Dedifferentiated amniotic fluid mesenchymal stem cell (primary cell): ENCODE measurements around the gene AHNAK2.

Experiments used
- DNase-seq: peaks from one replicate; pipeline ENCODE4 v3.0.0-alpha.2; 2016; ENCODE audit errors: extremely low spot score

AHNAK2 gene

DNA sequence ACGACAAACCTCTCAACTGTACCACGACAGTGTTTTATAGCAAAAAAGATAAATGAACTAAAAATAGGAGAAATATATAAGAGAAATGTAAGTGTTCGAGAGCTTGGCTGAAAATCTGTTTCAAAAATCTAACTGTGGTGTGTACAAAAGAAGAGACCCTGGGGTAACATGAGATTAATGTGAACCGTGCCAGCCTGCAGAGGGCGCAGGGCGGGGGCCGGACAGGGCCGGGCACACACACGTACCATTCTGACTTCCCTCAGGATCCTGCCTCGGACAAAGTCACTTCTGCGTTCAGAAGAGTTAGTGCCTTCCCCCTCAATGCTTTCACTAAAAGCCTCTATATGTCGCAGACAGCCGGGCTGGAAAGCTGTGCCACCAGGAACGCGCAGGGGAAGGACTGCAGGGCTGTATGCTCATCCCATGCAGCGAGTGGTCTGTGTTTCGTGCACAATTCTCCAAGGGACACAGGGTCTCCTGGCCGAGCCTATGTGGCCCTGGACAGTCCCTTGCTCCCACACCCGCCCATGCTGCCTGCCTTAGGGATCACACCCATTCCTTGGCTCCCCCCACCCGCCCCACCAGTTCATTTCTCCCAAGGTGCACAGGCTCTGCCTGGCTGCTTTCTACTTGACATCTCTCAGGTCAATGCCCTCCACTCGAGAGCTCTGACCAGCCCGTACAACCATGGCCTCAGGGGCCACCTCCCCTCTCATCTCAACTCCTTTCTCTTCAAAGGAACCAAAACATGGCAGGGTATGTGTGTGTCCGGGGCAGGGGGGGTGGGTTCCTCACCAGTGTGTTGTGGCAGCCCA, 34.2 kb upstream of the AHNAK2 start:
- no peak for DNase-seq

DNA sequence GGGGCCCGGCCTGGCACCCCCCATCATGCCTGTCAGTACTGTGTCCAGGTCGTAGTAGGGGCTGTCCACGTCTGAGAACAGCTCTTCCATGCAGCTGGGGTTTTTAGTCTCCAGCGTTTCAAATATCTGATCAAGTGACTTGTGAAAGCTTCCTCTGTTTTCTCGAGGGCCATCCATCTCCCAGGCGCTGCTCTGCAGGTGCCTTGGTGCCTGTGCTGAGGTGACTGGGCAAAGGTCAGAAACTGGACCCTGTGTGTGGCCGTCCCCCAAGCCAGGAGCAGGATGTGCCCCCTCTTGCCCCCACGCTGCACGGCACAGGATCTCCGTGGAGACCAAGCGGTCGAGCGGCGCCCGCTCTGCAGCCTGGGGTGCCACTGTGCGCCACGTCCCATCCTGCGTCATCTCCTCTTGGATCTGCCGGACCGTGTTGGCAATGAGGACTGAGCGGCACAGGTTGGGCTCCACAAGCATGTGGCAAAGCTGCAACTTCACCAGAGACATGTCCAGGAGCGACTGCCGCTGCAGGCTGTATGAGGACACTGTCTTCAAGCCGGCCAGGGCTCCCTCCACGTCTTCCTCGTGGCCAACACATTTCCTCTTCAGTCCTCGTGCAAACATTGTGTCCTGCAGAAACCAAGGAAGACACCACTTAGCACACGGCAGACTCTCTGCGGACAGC, 33.3 kb upstream of the AHNAK2 start:
- DNase-seq = no peak

DNA sequence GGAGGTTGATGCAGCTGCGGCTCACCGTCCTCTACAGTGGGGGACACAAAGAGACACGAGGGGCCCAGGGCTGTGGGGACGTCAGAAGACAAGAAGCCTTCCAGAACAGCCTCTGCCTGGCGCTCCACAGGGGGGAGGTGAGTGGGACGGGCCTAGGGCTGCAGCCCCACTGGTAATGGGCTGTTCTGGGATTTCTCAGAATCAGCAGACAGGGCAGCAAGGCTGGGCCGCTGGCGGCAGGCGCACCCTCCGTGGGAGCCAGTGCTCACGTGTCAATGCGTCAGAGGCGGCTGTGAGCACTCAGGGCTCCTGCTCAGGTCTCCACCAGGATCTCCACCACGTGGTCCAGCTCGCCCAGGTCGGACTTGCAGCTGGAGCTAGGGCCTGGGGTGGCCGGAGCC, 32.7 kb upstream of the AHNAK2 start:
- DNase-seq = no peak

DNA sequence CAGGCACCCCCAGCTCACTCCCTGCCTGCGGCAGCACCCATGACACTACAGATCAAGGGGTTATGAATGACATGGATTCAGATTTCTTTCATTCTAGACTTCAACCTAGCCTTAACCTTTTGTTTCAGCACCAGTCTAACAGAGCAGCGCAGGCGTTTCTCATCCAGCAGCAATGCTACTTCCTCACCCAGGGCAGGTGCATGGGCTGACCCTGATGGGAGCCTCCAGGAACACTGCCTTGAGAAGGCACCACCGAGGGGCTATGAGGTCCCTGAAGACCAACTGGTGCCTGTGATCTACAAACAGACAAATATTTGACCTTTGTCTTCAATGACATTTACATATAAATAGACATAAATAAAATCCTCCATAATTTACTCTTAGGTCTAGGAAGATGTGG, 31.9 kb upstream of the AHNAK2 start:
- no peak for DNase-seq

DNA sequence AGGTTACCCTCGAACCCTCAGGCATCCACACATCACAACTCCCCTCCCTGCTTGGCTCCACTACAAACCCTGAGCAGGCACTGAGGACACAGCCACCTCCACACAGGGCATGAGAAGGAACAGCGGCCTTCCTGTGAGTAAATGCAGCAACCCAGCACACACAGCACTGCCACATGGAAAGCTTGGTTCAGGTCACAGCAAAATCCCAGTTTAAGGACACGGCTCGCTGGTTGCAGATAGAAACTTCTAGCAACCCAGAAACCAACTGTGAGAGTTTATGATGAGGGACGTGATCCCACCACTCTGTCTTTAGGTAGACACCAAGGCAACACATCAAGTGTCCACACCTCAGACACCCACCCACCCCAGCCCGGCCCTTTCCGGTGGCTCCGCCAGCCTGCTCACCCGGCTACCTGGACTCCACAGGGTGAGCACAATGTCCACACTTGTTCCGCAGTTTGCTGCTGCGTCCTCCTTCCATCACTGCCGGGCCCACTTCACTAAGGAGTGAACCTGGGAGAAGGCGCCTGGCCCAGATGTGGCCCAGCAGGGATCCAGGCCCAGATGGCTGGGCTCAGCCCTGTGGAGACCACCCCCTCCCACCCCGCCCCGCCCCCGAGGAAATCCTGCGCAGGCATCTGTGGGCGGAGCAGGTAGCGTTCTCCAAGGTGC, 29.6 kb upstream of the AHNAK2 start:
- DNase-seq = no peak

DNA sequence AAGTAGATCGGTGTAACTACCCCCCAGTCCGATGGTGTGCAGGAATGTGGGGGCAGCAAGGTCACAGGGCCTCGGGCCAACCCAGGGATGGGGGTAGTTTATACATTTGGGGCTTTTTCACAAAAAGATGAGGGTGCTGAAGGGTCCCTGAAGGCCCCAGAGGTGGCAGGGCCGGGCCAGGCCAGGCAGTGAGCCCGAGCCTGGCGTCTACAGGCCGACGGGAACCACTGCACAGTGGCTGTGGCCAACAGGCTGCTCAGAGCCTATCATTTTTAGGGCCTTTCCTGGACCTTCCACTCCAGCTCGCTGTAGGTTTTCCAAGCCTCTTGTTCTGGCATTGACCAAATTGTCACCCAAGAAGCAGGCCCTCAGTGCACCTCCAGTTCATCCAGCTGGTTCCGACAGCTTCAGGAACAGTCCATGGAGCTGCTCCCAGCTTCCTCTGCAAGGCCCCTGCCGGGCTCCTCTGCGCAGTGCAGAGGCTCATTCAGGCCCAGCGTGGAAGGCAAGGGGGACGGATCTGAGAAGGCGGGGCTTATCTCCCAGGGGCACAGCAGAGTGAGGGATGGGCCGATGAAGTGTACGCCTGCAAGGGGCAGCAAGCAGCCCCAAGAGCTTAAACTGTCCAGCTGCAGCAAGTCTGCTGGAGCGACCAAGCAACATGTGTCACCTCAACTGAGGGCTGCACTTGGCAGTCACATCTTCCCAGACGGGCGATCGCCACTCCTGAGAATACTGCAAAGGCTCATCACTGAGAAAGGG, 28.8 kb upstream of the AHNAK2 start:
- DNase-seq = no peak

DNA sequence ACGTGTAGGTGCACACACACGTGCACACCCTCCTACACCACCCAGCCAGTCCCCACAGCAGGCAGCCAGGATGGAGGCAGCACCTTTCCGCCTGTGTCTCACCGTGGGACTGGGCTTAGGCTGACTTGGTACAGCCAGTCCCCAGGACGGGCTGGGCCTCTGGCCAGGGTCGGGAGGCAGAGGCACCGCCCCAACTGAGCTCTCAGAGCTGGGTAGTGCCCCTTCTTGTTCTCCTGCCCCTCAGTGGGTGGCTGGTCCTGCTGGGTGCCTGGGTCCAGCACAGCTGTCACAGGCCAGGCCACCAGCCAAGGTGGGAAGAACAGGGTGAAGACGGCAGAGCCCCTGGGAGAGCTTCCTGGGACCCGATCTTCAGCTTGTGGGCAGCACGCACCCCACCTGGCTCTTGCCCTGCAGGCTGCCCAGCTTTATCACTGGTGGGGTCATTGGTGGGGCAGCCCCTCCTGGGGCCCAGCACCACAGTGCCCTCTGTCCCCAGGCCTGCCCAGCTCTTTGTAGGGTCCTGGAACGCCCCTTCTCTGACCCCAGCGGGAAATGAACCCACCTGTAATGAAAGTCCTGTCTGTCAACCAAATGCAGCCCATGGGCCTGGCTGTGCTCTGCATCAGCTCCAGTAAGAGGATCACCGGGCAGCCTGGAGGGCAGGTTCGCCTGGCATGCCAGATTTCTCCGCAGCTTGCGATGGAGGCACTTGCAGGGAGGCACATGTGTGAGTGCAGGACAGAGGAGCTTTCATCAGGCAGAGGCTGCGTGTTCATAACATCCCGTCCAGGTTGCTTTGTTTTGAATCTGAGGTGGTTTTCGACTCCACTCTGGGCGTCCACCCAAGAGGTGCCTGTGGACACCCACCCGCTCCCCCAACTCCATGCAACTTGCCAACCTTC, 28.0 kb upstream of the AHNAK2 start:
- no peak for DNase-seq

DNA sequence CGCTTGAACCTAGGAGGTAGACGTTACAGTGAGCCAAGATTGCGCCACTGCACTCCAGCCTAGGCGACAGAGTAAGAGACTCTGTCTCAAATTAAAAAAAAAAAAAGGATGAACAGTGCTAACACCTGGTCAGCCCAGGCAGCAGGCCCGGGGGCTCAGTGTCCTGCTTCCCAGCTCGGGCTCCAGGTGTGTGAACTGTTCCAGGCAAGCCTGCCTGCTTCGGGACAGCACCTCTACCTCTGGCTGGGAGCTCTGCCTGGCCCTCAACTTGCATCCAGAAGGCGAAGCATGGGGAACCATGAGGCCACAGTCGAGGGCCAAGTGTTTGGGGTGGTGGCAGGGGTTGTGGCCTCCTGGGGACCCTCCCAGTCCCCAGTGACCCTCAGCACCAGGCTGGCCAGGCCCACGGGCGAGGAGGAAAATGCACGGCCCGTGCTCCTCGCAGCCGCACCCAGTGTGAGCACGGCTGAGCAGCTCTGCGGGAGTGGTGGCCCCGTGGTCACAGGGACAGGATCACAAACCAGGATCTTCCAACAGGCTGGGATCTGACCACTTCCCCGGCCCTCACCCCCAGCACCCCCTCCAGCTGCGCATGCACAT, 27.3 kb upstream of the AHNAK2 start:
- no peak for DNase-seq

DNA sequence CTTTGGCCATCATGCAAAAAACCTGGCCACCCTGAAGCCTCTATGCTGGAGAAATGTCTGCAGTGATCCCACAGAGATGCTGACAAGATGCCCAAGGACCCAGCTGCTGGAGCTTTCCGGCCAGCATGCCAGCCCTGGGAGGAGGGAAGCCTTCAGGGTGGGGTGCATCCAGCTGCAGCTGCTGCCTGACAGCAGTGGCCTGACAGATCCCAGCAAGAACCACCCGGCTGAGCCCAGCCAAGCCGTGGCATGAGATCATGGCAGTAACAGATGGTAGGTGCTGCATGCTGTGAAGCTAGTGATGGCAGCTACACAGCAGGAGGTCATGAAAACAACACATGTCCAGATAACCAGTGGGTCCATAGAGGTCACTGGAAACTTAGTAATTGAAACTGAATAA, 21.2 kb upstream of the AHNAK2 start:
- no peak for DNase-seq

DNA sequence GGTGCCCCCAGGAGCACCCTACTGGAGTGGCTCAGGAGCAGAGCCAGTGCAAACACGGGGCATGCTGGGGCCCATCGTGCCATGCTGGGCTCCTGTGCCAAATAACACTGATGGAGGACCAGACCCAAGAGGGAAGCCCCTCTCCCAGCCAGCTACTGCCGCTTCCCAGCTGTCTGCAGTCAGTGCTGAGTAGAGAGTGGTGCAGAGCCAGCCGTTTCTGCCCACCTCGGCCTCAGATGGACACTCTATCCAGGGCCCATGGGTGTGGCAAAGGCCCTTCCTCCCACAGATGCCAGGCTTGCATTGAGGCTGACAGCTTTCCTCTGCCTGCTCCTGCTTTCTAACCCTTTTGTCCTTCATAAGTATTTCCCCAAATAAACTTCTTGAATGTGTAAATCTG, 20.6 kb upstream of the AHNAK2 start:
- no peak for DNase-seq

DNA sequence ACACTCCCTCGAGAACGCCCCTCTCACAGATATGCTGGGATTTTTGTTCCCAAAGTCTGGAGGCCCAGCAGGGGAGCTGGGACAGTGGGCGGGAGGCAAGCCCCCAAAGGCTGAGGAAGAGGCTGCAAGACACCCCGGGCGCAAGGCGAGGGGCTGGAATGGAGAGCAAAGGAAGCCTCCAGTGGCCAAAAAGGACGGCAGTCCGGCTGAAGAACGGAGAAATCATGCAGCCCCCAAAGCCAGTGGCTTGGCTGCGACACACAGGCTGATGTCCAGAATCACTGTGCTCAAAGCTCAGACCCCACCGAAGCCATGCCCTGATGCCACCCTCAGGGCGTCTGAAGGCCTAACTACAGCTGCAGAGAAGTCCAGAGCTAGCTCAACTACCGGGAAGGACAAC, 18.3 kb upstream of the AHNAK2 start:
- no peak for DNase-seq

DNA sequence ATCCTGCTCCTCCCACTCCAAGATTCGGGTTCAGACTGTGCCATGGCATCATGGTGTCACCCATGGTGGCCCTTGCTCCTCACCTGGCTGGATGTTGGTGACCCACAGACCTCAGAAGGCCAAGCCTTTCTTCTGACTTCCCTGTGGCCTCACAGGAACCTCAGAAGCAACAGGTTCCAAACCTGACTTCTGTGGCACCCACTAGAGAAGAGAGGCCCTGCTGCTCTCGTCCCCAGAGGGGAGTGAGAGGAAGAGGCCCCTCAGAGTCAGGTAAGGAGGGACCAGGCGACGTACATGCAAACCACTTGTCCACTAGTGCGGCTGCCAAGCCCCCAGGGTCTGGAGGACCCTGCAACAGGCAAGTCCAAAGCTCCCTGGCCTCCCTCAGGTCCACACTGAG, 17.9 kb upstream of the AHNAK2 start:
- no peak for DNase-seq

DNA sequence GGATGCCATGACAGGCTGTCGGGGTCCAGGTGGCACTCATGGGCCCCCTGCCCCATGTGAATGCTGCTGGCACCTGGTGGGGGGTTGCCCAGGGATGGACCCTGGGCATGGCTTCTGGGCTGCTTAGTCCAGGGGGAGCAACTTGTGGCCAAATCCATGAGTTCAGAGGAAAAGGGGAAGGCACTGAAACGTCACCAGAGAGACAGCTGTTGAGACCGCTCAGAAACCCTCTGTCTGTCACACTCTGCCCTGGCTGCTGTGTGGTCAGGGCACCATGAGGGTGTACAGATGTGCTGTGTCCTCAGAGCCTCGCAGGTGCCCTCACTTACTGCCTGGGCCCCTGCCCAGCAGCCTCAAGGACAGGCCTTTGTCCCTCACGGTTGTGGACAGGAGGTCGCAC, 16.8 kb upstream of the AHNAK2 start:
- no peak for DNase-seq

DNA sequence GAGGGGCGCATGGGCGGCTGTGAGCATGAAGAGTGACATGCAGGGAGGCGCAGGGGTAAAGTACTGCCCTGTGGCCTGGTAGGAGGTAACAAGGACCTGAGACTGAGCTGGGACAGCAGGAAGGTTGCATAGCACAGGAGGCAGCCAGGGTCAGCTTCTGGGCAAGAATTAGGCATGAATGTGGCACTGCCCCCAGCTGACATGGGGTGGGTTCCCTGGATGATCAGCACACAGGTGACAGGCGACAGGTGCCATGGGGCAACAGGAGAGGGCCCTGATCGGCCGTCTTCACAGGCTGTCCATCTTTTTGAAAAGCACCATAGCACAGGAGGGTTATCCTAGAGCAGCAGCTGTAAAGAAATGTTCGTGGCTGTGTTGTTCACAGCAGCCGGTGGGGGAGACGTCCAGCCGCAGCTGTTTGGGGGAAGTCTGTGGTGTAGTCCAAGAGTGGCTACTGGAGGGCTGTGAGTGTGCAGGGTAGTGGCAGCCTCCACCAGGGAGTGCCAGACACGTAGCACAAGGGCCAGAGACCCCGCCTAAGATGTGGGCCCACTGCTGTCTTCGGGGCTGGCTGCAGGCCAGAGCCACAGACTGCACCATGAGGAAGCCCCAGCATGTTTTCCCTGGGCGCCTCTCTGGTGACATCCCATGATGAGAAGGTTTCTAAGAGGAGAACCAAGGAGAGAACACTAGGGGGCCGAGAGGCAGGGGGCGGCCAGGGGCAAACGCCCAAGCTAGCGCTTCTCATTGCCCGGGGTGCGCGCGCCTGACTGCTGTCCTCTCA, 15.8 kb upstream of the AHNAK2 start:
- DNase-seq = no peak

DNA sequence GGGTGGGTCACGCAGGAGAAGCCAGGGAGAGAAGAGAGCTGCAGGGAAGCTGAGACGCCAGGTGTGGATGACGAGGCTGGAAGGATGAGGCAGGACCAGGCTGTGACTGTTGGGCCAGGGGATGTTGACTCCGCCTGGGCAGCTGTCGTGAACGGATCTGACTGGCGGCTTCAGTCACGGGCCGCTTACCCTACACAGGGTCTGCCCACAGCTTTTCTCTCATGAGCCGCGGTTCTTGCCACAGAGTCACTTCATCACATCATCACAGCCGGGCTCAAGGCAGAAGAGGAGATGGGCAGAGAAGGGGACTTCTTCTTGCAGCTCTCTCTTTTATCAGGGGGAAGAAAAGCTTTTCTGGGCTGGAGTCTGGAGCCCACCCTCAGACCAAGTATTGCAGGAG, 15.1 kb upstream of the AHNAK2 start:
- DNase-seq = no peak

DNA sequence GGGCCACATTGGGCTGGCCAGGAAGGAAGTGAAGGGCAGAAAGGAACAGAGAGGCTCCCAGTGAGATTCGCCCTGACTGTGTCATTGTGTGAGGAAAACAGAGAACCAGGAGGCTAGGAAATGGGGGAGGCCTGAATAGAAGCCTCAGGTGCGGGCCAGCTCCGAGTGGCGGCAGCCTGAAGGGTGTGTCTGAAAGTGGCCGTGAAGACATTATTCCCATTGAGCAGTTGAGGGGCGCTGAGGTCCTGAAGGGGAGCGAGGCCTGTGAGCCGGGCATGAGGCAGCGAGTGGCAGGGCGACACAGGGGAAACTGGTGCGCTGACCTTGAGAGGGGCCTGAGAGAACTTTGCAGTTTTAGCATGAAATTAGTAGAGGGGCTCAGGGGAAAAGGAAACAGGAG, 14.3 kb upstream of the AHNAK2 start:
- no peak for DNase-seq

DNA sequence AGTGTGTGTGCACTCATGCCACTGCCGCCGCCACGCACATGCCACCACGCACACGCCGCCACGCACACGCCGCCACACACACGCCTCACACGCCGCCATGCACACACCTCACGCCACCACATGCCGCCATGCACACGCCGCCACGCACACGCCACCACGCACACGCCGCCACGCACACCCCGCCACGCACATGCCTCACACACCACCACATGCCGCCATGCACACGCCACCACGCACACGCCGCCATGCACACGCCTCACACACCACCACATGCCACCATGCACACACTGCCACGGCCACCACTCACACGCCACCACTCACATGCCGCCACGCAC, 13.7 kb upstream of the AHNAK2 start:
- no peak for DNase-seq

DNA sequence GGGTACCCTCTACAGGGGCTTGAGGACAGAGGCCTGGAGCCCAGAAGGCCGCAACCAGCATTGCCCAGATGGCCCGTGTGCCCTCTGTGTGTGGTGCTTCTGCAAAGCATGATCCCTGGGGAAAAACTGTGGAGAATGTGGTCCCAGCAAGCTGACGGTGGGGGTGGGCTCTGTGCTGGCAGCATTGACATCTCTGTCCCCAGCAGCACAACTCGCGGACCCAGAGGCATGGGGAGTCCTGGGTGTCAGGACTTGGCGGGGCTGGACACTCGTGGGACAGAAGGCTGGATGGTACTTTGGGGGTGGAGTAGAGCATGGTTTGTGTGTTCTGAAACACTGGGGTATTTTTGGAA, 11.8 kb upstream of the AHNAK2 start:
- no peak for DNase-seq

DNA sequence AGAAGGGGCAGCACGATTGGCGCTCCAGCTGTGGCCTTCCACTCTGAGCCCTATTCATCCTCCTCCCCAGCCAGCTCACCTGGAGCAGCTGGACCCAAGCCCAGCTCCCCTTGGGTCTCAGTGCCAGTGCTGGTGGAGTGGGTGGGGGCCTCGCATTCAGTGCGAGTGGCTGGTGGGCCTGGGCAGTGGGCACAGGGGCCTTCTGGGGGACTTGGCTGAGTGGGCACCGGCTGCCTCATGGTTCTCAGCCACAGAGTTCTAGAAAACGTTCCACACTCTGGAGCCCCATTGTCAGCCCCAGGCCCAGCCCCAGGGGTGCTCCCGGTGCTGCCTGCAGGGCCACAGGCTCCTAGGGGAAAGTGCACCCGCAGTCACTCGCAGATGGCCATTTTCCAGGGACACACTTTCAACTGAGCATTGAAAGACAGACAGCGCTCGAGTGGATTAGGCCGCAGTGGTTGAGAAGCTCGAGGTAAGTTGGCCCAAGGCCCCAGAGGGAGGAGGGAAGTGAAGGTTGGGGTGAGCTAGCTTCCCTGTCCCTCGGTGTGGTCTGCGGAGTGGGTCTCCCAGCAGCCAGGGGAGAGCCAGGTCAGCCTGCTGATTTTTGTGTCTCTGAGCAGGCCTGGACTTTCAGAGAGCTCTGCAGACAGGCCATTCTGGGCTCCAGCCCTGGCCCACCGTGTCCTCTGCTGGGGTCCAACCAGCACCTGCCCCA, 11.2 kb upstream of the AHNAK2 start:
- DNase-seq = no peak
